IMR-90 (cell line): ENCODE results near the gene DNMT1. TPM values are rescaled to one million over a fixed set of nuclear protein-coding genes. Genes with fewer than 3 reads are reported as not detected.

Experiments
- ATAC-seq: fragments of 200-7000 bp; cut with Tn5 transposase; 2 replicates; pipeline ENCODE4 v1.9.1; 2020; ENCODE audit warnings: low read depth, mild to moderate bottlenecking, moderate library complexity
- BruUV-seq: library from RNA; stranded (reverse); fragments of 400-500 nt; replicated peaks from 2 replicates; lab custom pipeline; 2021; lab: Mats Ljungman, UMichigan
- CTCF ChIA-PET: fragments of 300-600 bp; formaldehyde crosslinking; extraction: SDS; loops from one replicate; lab custom pipeline; 2021; ENCODE audit warnings: antibody characterized with exemption; lab: Yijun Ruan, JAX
- POLR2A ChIA-PET: fragments of 300-600 bp; sonication (Branson Sonifier 250); formaldehyde crosslinking; loops from one replicate; lab custom pipeline; 2022; ENCODE audit warnings: antibody characterized with exemption; ENCODE audit not compliant: unreplicated experiment; lab: Charles Lee
- DNase-seq: peaks from one replicate; pipeline ENCODE4 v3.0.0; 2013
- H2AFZ ChIP-seq: replicated peaks from 2 replicates; pipeline ENCODE3; 2013; ENCODE audit warnings: low read length, mild to moderate bottlenecking; ENCODE audit not compliant: poor library complexity
- H2AK5ac ChIP-seq: 2 replicates; pipeline ENCODE4 v1.6.1; 2013; ENCODE audit warnings: low read depth, low read length, inconsistent platforms
- H2AK9ac ChIP-seq: replicated peaks from 2 replicates; pipeline ENCODE3; 2013; ENCODE audit warnings: mild to moderate bottlenecking, low read depth, low read length, moderate library complexity; ENCODE audit not compliant: poor library complexity
- H2BK120ac ChIP-seq: 2 replicates; pipeline ENCODE4 v1.6.1; 2013; ENCODE audit warnings: low read depth, low read length, inconsistent platforms
- H2BK15ac ChIP-seq: 3 replicates; pipeline ENCODE4 v1.6.1; 2013; ENCODE audit warnings: low read depth, low read length, inconsistent platforms
- H2BK20ac ChIP-seq: 2 replicates; pipeline ENCODE4 v1.6.1; 2013; ENCODE audit warnings: low read depth, mild to moderate bottlenecking, inconsistent platforms, low read length, moderate library complexity
- H2BK5ac ChIP-seq: 2 replicates; pipeline ENCODE4 v1.6.1; 2013; ENCODE audit warnings: mild to moderate bottlenecking, low read depth, low read length, inconsistent platforms; ENCODE audit not compliant: poor library complexity, severe bottlenecking
- H3K14ac ChIP-seq: replicated peaks from 2 replicates; pipeline ENCODE4 v1.6.1; 2013; ENCODE audit warnings: low read depth, low read length, inconsistent platforms
- H3K18ac ChIP-seq: 2 replicates; pipeline ENCODE4 v1.6.1; 2013; ENCODE audit warnings: low read depth, low read length, control low read depth
- H3K23ac ChIP-seq: 2 replicates; pipeline ENCODE4 v1.6.1; 2013; ENCODE audit warnings: low read depth, low read length, inconsistent platforms
- H3K27ac ChIP-seq: 2 replicates; pipeline ENCODE4 v1.5.1; 2013; ENCODE audit warnings: mild to moderate bottlenecking, control low read depth, low read length; ENCODE audit not compliant: insufficient read depth
- H3K27me3 ChIP-seq: 2 replicates; pipeline ENCODE4 v1.6.1; 2013; ENCODE audit warnings: low read length; ENCODE audit not compliant: control insufficient read depth, insufficient read depth
- H3K36me3 ChIP-seq: 2 replicates; pipeline ENCODE4 v1.6.1; 2013; ENCODE audit warnings: low read length, mixed read lengths; ENCODE audit not compliant: control insufficient read depth, insufficient read depth
- H3K4ac ChIP-seq: 2 replicates; pipeline ENCODE4 v1.6.1; 2013; ENCODE audit warnings: low read depth, low read length, inconsistent platforms
- H3K4me1 ChIP-seq: 2 replicates; pipeline ENCODE4 v1.6.1; 2013; ENCODE audit warnings: low read length, mixed read lengths; ENCODE audit not compliant: control insufficient read depth, insufficient read depth
- H3K4me2 ChIP-seq: 2 replicates; pipeline ENCODE4 v1.6.1; 2013; ENCODE audit warnings: low read depth, mild to moderate bottlenecking, control low read depth, low read length, moderate library complexity
- H3K4me3 ChIP-seq: 2 replicates; pipeline ENCODE4 v1.5.1; 2013; ENCODE audit warnings: low read depth, mild to moderate bottlenecking, control low read depth, low read length, moderate library complexity; ENCODE audit not compliant: insufficient read depth
- H3K56ac ChIP-seq: 2 replicates; pipeline ENCODE4 v1.6.1; 2013; ENCODE audit warnings: low read length, inconsistent platforms; ENCODE audit not compliant: insufficient read depth; ENCODE audit errors: extremely low read depth
- H3K79me1 ChIP-seq, 2 experiments: 2 replicates each; pipeline ENCODE4 v1.6.1; 2013; ENCODE audit warnings: low read length in 2 of 2, inconsistent platforms in 1 of 2, low read depth in 1 of 2
- H3K9ac ChIP-seq: 2 replicates; pipeline ENCODE4 v1.6.1; 2013; ENCODE audit warnings: low read depth, low read length, control low read depth
- H3K9me1 ChIP-seq: 2 replicates; pipeline ENCODE4 v1.6.1; 2013; ENCODE audit warnings: low read length, inconsistent platforms; ENCODE audit not compliant: insufficient read depth
- H3K9me3 ChIP-seq: 2 replicates; pipeline ENCODE4 v1.6.1; 2013; ENCODE audit warnings: low read length; ENCODE audit not compliant: control insufficient read depth, insufficient read depth
- H4K20me1 ChIP-seq: 2 replicates; pipeline ENCODE4 v1.6.1; 2013; ENCODE audit warnings: low read length, inconsistent platforms; ENCODE audit not compliant: insufficient read depth
- H4K5ac ChIP-seq: 2 replicates; pipeline ENCODE4 v1.6.1; 2013; ENCODE audit warnings: mild to moderate bottlenecking, low read depth, low read length, control low read depth
- H4K8ac ChIP-seq, 2 experiments: 2 replicates each; pipeline ENCODE4 v1.6.1; 2013; ENCODE audit warnings: low read depth in 2 of 2, low read length in 2 of 2, control low read depth in 1 of 2, inconsistent platforms in 1 of 2
- H4K91ac ChIP-seq: 2 replicates; pipeline ENCODE4 v1.6.1; 2013; ENCODE audit warnings: low read depth, low read length, inconsistent platforms; ENCODE audit not compliant: insufficient read depth
- BHLHE40 ChIP-seq: fragments of 150-350 bp; IDR thresholded peaks from 2 replicates; pipeline ENCODE4 v1.6.1; 2016; ENCODE audit warnings: mild to moderate bottlenecking, low read depth, low read length
- CEBPB ChIP-seq: IDR thresholded peaks from 2 replicates; pipeline ENCODE4 v1.6.1; 2012; ENCODE audit warnings: low read depth, low read length, improper control_type of control experiment
- CHD1 ChIP-seq: IDR thresholded peaks from 2 replicates; pipeline ENCODE4 v1.6.1; 2012; ENCODE audit warnings: low read depth, low read length, improper control_type of control experiment
- ELK1 ChIP-seq: fragments of 150-350 bp; IDR thresholded peaks from 2 replicates; pipeline ENCODE4 v1.6.1; 2016; ENCODE audit warnings: low read depth, mild to moderate bottlenecking, low read length, moderate library complexity, borderline replicate concordance
- FOS ChIP-seq: fragments of 150-350 bp; IDR thresholded peaks from 2 replicates; pipeline ENCODE4 v1.6.1; 2016; ENCODE audit warnings: low read depth, low read length
- MAFK ChIP-seq: IDR thresholded peaks from 2 replicates; pipeline ENCODE4 v1.6.1; 2012; ENCODE audit warnings: low read depth, low read length, improper control_type of control experiment
- MAZ ChIP-seq: IDR thresholded peaks from 2 replicates; pipeline ENCODE4 v1.6.1; 2012; ENCODE audit warnings: low read depth, mild to moderate bottlenecking, low read length, improper control_type of control experiment, moderate library complexity, borderline replicate concordance
- MXI1 ChIP-seq: IDR thresholded peaks from 2 replicates; pipeline ENCODE4 v1.6.1; 2012; ENCODE audit warnings: low read depth, mild to moderate bottlenecking, low read length, moderate library complexity, borderline replicate concordance
- NFE2L2 ChIP-seq: fragments of 150-350 bp; IDR thresholded peaks from 2 replicates; pipeline ENCODE4 v1.6.1; 2016; ENCODE audit warnings: low read depth, mild to moderate bottlenecking, low read length
- POLR2A ChIP-seq: IDR thresholded peaks from 2 replicates; pipeline ENCODE4 v1.6.1; 2012; ENCODE audit warnings: mild to moderate bottlenecking, low read depth, low read length
- RAD21 ChIP-seq: IDR thresholded peaks from 2 replicates; pipeline ENCODE4 v1.6.1; 2012; ENCODE audit warnings: low read length, improper control_type of control experiment
- RFX5 ChIP-seq: IDR thresholded peaks from 2 replicates; pipeline ENCODE4 v1.8.0; 2012; ENCODE audit warnings: low read depth, mild to moderate bottlenecking, low read length, moderate library complexity
- WGBS, 2 experiments: methylation state at CpG; one replicate each; pipeline versions ENCODE4 v1.1.5 to v1.1.7; 2013; ENCODE audit warnings: missing lambda C conversion rate in 2 of 2; ENCODE audit not compliant: insufficient read length in 1 of 2; ENCODE audit errors: extremely low coverage in 2 of 2; 5-methylcytosine and 5-hydroxymethylcytosine counted together
- dilution Hi-C: fragments of 300-500 bp; cut with HindIII; formaldehyde crosslinking; loops from one replicate; pipeline ENCODE4 v1.14.3; 2018; ENCODE audit warnings: low sequenced_read_pairs; ENCODE audit not compliant: unreplicated experiment
- in situ Hi-C: fragments of 300-500 bp; cut with MboI; formaldehyde crosslinking; loops from 3 replicates; pipeline ENCODE4 v1.14.3; 2019; ENCODE audit warnings: low sequenced_read_pairs, inconsistent platforms, mixed read lengths
- intact Hi-C: fragments of 100-400 bp; cut with micrococcal nuclease; formaldehyde crosslinking; loops from 2 replicates; pipeline ENCODE4 v1.10.0; 2022
- polyA plus RNA-seq, 3 experiments: library from polyadenylated mRNA; depleted of rRNA; stranded (reverse); fragments of >200 nt; gene quantifications; 2 replicates each; pipeline ENCODE4 v1.2.3, GENCODE V29; 2012; ENCODE audit warnings: low replicate concordance in 1 of 3
- total RNA-seq: library from RNA; depleted of rRNA; stranded (reverse); fragments of >200 nt; gene quantifications from 2 replicates; pipeline ENCODE4 v1.2.3, GENCODE V29; 2012
- TF ChIP-seq, protein P1 (sequence below): fragments of 150-350 bp; IDR thresholded peaks from 2 replicates; pipeline ENCODE4 v1.6.1; 2017; ENCODE audit warnings: mild to moderate bottlenecking, antibody characterized with exemption, low read length, low read depth

DNMT1 gene
- total and polyA plus RNA-seq, 2 of the 4 experiments (the other 2 are of a cell fraction): 26.2 to 83.6 TPM

DNA sequence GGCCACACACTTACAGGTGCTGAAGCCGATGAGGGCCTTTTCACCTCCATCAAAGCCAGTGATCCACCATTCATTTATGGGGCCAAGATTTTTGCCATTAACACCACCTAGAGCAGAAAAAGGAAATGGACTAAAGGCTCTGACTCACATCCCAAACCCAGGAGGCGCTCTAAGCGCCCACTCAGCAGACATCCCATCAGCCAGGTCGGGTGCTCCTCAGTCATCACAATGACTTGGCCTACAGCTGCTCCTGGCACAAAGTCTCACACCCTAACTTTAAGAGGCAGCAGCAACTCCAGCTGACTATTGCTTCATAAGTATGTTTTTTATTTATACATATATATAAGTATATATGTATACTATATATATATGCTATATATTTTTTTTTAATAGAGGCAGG, 38.9 kb downstream of the DNMT1 start:
- H2AFZ ChIP-seq: no peak overlapping the region
- H3K79me1 ChIP-seq: peaks cover 23 to 29% of the 10 kb centered on the region in 2 experiments
- H2AK5ac ChIP-seq: no peak overlapping the region
- H2AK9ac ChIP-seq: no peak overlapping the region
- no peaks in the 10 kb centered on the region for H3K27me3 ChIP-seq
- DNase-seq (peak; percentile 34), ATAC-seq (no peak)
- no peak overlapping the region for H3K4me3 ChIP-seq
- peaks cover 84% of the 10 kb centered on the region for H3K36me3 ChIP-seq
- in situ Hi-C loops: no loop called here
- WGBS, 2 experiments: no CpG with 5 or more reads among the region's 4 CpGs
- H2BK15ac ChIP-seq: no peak overlapping the region
- no peak overlapping the region for H2BK20ac ChIP-seq
- CTCF ChIA-PET: interaction anchor here (0.6 kb wide), 1 partner anchor 32 kb away, joined by 4 read pairs; no protein-coding TSS in a partner anchor
- intact Hi-C loops: no loop called here
- no peak overlapping the region for H4K91ac ChIP-seq
- H3K27ac ChIP-seq: no peak overlapping the region
- H2BK120ac ChIP-seq: no peak overlapping the region
- no peak overlapping the region for H3K4me2 ChIP-seq
- no peak overlapping the region for H3K56ac ChIP-seq
- H3K4me1 ChIP-seq: no peaks in the 10 kb centered on the region
- no peak overlapping the region for H4K5ac ChIP-seq
- no peak overlapping the region for H3K4ac ChIP-seq
- dilution Hi-C loops: no loop called here
- H3K9me3 ChIP-seq: no peaks in the 10 kb centered on the region
- no peak overlapping the region for H4K8ac ChIP-seq
- no peak overlapping the region for H3K9ac ChIP-seq
- POLR2A ChIA-PET: no interaction called here
- no peaks in the 10 kb centered on the region for H3K9me1 ChIP-seq
- no peak overlapping the region for H3K23ac ChIP-seq
- BruUV-seq: no TSS peak
- H4K20me1 ChIP-seq: no peaks in the 10 kb centered on the region
- TF ChIP-seq RAD21: no peak
- TF ChIP-seq CEBPB: no peak
- no peak for TF ChIP-seq FOS
- TF ChIP-seq, protein P1, sequence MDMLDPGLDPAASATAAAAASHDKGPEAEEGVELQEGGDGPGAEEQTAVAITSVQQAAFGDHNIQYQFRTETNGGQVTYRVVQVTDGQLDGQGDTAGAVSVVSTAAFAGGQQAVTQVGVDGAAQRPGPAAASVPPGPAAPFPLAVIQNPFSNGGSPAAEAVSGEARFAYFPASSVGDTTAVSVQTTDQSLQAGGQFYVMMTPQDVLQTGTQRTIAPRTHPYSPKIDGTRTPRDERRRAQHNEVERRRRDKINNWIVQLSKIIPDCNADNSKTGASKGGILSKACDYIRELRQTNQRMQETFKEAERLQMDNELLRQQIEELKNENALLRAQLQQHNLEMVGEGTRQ: no peak
- no peak for TF ChIP-seq ELK1
- no peak for TF ChIP-seq MAFK
- no peak for TF ChIP-seq MXI1
- no peak for TF ChIP-seq RFX5
- no peak for TF ChIP-seq POLR2A
- no peak for TF ChIP-seq CHD1
- no peak for TF ChIP-seq BHLHE40
- TF ChIP-seq MAZ: no peak
- no peak for TF ChIP-seq NFE2L2
- no peak overlapping the region for H3K18ac ChIP-seq
- H3K14ac ChIP-seq: no peak overlapping the region
- no peak overlapping the region for H2BK5ac ChIP-seq
